ENCODE measurements around the gene PSKH1.
A peak's percentile ranks its signal among the peaks of the same experiment; 100 is the strongest.
"Not testable (repeated sequence)": the region's sequence is repeated elsewhere in the genome, so short reads cannot be mapped to it uniquely, and the experiment has no call there.

PSKH1 gene

DNA sequence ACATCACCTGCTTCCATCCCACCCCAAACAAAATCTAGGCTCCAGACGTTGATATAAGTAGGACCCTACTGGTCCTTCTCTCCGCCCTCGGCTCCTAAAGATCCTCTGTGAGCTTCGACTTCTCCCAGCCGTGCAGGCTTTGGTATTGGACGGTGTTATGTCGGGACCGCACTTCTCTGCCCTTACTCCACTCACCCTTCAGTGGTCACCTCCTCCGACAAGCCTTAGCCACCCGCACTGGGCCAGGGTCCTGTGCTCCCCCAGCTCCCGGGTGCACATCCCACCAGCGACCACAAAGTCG is 42.0 kb downstream of the PSKH1 start:
- no peaks in the 10 kb centered on the region for H3K36me3 Mint-ChIP-seq (ENCODE audit: low read depth)
- TF ChIP-seq, protein P1, sequence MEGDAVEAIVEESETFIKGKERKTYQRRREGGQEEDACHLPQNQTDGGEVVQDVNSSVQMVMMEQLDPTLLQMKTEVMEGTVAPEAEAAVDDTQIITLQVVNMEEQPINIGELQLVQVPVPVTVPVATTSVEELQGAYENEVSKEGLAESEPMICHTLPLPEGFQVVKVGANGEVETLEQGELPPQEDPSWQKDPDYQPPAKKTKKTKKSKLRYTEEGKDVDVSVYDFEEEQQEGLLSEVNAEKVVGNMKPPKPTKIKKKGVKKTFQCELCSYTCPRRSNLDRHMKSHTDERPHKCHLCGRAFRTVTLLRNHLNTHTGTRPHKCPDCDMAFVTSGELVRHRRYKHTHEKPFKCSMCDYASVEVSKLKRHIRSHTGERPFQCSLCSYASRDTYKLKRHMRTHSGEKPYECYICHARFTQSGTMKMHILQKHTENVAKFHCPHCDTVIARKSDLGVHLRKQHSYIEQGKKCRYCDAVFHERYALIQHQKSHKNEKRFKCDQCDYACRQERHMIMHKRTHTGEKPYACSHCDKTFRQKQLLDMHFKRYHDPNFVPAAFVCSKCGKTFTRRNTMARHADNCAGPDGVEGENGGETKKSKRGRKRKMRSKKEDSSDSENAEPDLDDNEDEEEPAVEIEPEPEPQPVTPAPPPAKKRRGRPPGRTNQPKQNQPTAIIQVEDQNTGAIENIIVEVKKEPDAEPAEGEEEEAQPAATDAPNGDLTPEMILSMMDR (IDR thresholded peaks at IDR 0.05; ENCODE audit: unreplicated experiment in 3 of 3): no peak

DNA sequence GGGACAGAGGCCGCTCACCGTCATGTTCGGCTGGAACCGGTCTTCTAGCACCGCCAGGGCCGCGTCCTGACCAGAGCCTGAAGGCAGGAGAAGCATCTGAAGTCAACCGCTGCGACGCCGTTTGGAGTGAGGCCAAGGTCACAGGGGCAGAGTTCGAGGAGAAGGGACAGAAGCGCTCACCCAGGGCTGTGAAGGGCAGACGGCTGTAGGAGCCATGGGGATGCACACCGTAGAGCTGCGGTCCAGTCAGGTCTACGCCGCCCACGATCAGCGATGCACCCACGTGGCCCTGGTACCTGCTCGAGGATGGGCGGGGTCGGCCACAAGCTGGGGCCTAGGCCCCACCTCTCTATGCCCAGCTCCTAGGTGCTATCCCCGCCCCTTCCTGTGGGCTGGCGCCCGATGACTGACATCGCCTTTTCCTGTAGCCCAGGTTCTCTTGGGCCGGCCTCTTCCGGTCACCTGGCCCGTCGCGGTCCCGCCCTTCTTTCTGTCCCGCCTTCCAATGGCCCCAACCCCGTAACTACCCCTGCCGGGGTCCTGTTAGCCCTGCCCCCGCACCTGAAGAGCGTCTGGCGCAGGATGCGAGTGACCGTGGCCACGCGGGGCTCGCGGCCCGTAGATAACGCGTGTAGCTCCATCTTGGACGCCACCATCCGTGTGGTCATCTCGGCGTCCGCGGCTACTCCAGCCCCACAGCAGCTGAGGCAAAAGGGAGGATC is 42.5 kb downstream of the PSKH1 start:
- Mint-ChIP-seq H3K9me3 (no peaks in the 10 kb centered on the region), H3K4me1 (peaks cover 30% of the 10 kb centered on the region), H3K27ac (peak overlapping the region; percentile 99 to 100 (median 99)), H3K4me3 (peak overlapping the region; percentile 100), H3K27me3 (ENCODE audit: low read depth) (no peaks in the 10 kb centered on the region), H3K36me3 (ENCODE audit: low read depth) (no peaks in the 10 kb centered on the region)
- TF ChIP-seq, protein P1 (IDR thresholded peaks at IDR 0.05; ENCODE audit: unreplicated experiment in 3 of 3): no peak

More for the DNA sequence above, 42.0 kb downstream of the PSKH1 start:
- H3K4me1 Mint-ChIP-seq: peaks cover 30% of the 10 kb centered on the region
- H3K27me3 Mint-ChIP-seq (ENCODE audit: low read depth): no peaks in the 10 kb centered on the region
- H3K9me3 Mint-ChIP-seq: no peaks in the 10 kb centered on the region
- H3K27ac Mint-ChIP-seq: peak overlapping the region; percentile 99 to 100 (median 99)
- peak overlapping the region; percentile 100 for H3K4me3 Mint-ChIP-seq

DNA sequence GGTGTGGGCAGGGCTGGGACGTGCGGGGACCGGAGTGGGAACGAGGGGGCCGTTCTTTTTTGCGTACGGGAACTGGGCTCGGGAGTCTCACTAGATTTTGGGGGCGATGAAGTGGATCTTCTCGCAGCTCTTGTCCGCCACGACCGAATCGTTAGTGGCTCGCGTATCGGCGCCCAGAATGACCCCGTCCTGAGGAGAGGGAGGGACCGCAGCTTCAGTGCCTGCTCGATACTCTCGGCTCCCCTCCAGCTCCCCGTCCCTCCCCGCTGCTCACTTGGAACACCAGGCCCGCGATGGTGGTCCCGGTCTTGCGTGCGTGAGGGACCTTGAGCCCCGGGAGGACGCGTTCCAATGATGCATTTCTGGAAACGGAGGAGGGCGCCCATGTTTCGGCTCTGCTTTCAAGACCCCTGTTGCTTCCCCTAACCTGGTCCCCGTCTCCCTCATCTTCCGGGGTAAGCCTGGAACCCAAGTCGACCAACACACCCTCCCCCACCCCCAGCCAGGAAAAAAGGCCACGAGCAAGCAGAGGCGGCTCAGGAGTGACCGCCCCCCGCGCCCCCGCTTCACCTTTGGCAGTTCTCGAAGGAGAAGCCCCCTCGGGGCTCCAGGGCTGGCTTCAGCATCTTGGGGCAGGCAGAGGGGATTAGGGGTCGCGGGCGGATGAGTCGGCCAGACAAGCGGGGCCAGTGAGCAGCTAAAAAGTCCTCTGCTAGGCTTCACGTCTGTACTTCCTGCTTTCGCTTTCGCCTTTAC is 43.2 kb downstream of the PSKH1 start, which contains the start of gene PSMB10:
TSS of gene PSMB10 (minus strand) at position 727 of the 756 bp plus-strand sequence. CDS start at position 626, 101 bp downstream.
- Mint-ChIP-seq H3K27me3 (ENCODE audit: low read depth) (no peaks in the 10 kb centered on the region), H3K4me3 (peak within 1 kb of the TSS; percentile 100), H3K36me3 (ENCODE audit: low read depth) (no peaks in the 10 kb centered on the region), H3K4me1 (peaks cover 30% of the 10 kb centered on the region), H3K9me3 (no peaks in the 10 kb centered on the region), H3K27ac (peak within 1 kb of the TSS; percentile 99 to 100 (median 99))
- TF ChIP-seq, protein P1 (IDR thresholded peaks at IDR 0.05; ENCODE audit: unreplicated experiment in 3 of 3): no peak

DNA sequence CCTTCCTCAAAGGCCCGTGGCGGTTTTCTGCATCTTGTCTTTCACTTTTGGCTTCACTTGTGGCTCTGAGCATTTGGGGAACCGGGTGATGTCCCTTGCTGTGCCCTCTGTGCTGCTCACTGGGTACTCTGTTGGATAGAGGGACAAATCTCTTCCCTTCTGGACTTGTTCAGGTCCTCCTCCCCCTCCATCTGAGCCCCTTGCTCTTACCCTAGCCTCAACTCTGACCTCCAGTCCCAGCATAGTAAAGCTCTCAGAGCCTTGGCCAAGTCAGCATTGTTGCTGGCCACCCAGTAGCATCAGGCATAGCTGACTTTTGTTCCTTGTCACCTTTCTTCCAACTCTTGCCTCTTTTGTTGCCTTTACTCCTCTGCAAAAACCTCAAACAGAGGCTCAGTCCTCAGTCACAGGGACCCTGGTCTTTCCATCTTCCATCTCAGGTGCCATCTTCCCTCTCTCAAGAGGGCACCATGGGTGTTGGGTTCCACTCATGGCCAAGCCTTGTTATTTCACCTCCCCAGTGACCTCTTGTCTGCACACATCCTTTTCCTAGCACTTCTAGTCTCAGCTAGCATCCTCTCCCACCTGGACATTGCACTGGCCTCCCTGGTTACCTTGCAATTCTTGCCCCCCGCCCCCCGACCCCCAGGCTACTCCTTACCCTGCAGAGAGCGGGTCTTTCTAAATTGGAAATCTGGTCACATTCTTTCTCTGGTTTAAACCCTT is 44.0 kb downstream of the PSKH1 start:
- Mint-ChIP-seq H3K4me1 (peaks cover 30% of the 10 kb centered on the region), H3K27ac (peak overlapping the region; percentile 99 to 100 (median 99)), H3K27me3 (ENCODE audit: low read depth) (no peaks in the 10 kb centered on the region), H3K9me3 (no peaks in the 10 kb centered on the region), H3K4me3 (peak overlapping the region; percentile 100), H3K36me3 (ENCODE audit: low read depth) (peaks cover 4% of the 10 kb centered on the region)
- TF ChIP-seq, protein P1 (IDR thresholded peaks at IDR 0.05; ENCODE audit: unreplicated experiment in 3 of 3): no peak

DNA sequence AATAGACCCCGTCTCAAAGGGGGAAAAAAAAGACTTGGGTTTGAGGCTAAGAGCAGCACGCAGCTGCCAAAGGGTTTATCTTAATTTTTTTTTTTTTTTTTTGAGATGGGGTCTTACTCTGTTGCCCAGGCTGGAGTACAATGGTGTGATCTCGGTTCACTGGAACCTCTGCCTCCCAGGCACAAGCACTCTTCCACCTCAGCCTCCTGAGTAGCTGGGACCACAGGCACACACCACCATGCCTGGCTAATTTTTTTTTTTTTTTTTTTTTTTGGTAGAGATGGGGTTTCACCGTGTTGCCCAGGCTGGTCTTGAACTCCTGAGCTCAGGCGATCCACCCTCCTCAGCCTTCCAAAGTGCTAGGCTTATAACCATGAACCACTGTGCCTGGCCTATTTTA is 44.7 kb downstream of the PSKH1 start:
- not testable (repeated sequence) for H3K36me3 Mint-ChIP-seq (ENCODE audit: low read depth); H3K9me3 Mint-ChIP-seq; H3K27me3 Mint-ChIP-seq (ENCODE audit: low read depth)
- peaks cover 30% of the 10 kb centered on the region for H3K4me1 Mint-ChIP-seq
- H3K27ac Mint-ChIP-seq: peak overlapping the region in 1 of 3 experiments; percentile 99
- peak overlapping the region; percentile 100 for H3K4me3 Mint-ChIP-seq
